H1 (cell line): ENCODE measurements around the gene ACP6.

Source experiments
- CEBPB ChIP-seq: IDR thresholded peaks from 2 replicates; pipeline ENCODE4 v1.6.1; 2012; ENCODE audit warnings: low read depth, low read length
- CHD2 ChIP-seq: IDR thresholded peaks from 2 replicates; pipeline ENCODE4 v1.6.1; 2012; ENCODE audit warnings: low read length, improper control_type of control experiment
- EP300 ChIP-seq, 2 experiments: IDR thresholded peaks; 1 replicate in 1 of 2; 2 replicates in 1 of 2; pipeline ENCODE4 v1.6.1; 2011 to 2012; ENCODE audit warnings: low read depth in 2 of 2, low read length in 2 of 2, mild to moderate bottlenecking in 2 of 2, borderline replicate concordance in 1 of 2, inconsistent platforms in 1 of 2, moderate library complexity in 1 of 2
- EZH2 ChIP-seq: fragments of 200-600 bp; sonication (generic); IDR thresholded peaks from 2 replicates; pipeline ENCODE4 v1.7.1; 2012; ENCODE audit warnings: low read depth, mild to moderate bottlenecking, moderate library complexity, low read length, inconsistent platforms; ENCODE audit not compliant: severe bottlenecking
- FOSL1 ChIP-seq: IDR thresholded peaks from 2 replicates; pipeline ENCODE4 v1.6.1; 2011; ENCODE audit warnings: mild to moderate bottlenecking, low read depth, low read length, moderate library complexity; ENCODE audit not compliant: insufficient read depth
- JUND ChIP-seq: IDR thresholded peaks from 2 replicates; pipeline ENCODE4 v1.6.1; 2011; ENCODE audit warnings: mild to moderate bottlenecking, improper control_type of control experiment, low read length
- MAFK ChIP-seq: IDR thresholded peaks from 2 replicates; pipeline ENCODE4 v1.6.1; 2012; ENCODE audit warnings: low read depth, mild to moderate bottlenecking, improper control_type of control experiment, low read length
- POLR2A ChIP-seq, 2 experiments: IDR thresholded peaks; 1 replicate in 1 of 2; 2 replicates in 1 of 2; pipeline ENCODE4 v1.6.1; 2011; ENCODE audit warnings: low read depth in 2 of 2, low read length in 2 of 2, mild to moderate bottlenecking in 2 of 2; ENCODE audit errors: control extremely low read depth in 1 of 2
- POLR2AphosphoS5 ChIP-seq: IDR thresholded peaks from 2 replicates; pipeline ENCODE4 v1.6.1; 2011; ENCODE audit warnings: low read depth, low read length
- RAD21 ChIP-seq, 2 experiments: IDR thresholded peaks in 1 of 2; conservative IDR thresholded peaks in 1 of 2; 2 replicates each; pipeline ENCODE4 v1.6.1; 2011; ENCODE audit warnings: low read depth in 2 of 2, low read length in 2 of 2, improper control_type of control experiment in 1 of 2, inconsistent platforms in 1 of 2, mild to moderate bottlenecking in 1 of 2, moderate library complexity in 1 of 2
- RFX5 ChIP-seq: IDR thresholded peaks from 2 replicates; pipeline ENCODE4 v1.6.1; 2011; ENCODE audit warnings: low read depth, low read length, improper control_type of control experiment, borderline replicate concordance
- TF ChIP-seq, protein P1 (sequence below): IDR thresholded peaks from 2 replicates; pipeline ENCODE4 v1.6.1; 2012; ENCODE audit warnings: inconsistent platforms
- TF ChIP-seq, protein P2 (sequence below), 3 experiments: IDR thresholded peaks; 1 replicate in 2 of 3; 2 replicates in 1 of 3; pipeline versions ENCODE4 v1.5.1 to v1.6.1; 2011; ENCODE audit warnings: low read length in 3 of 3, mild to moderate bottlenecking in 3 of 3, inconsistent platforms in 2 of 3, low read depth in 1 of 3, moderate library complexity in 1 of 3; ENCODE audit not compliant: insufficient read depth in 1 of 3; ENCODE audit errors: control extremely low read depth in 1 of 3
- TF ChIP-seq, protein P3 (sequence below): IDR thresholded peaks from 2 replicates; pipeline ENCODE4 v1.6.1; 2011; ENCODE audit warnings: low read length, improper control_type of control experiment

DNA sequence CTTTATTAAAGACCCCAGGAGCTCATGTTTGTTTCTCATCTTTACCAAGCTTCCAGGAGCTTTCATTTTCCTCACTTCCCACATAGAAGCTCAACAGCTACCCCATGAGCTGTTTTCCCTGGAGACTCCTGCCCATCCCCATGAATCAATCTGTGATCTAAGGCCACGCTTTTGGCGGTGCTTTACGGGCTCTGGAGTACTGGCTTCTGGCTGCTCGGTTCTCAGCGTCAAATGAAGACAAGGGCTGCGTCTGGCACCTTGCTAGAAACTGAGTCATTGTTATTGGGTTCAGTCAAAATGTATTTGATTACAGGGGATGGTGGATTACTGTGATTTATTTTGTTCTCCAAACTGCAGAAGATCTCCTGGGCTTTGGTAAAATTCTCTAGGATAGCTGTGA lies 39.9 kb downstream of the ACP6 start:
- TF ChIP-seq RFX5 (no peak), POLR2A (IDR thresholded peaks at IDR 0.05; ENCODE audit: control extremely low read depth in 1 of 2, low read depth in 2 of 2, low read length in 2 of 2) (no peak), CEBPB (no peak), EP300 (IDR thresholded peaks at IDR 0.05; ENCODE audit: borderline replicate concordance in 1 of 2, low read depth in 2 of 2, low read length in 2 of 2) (no peak), EZH2 (no peak), RAD21 (IDR thresholded peaks at IDR 0.05 in 1 of 2, conservative IDR thresholded peaks at IDR 0.05 in 1 of 2; ENCODE audit: low read depth in 2 of 2, low read length in 2 of 2) (no peak), MAFK (no peak), POLR2AphosphoS5 (no peak), CHD2 (no peak), FOSL1 (no peak), JUND (no peak)
- TF ChIP-seq, protein P1, sequence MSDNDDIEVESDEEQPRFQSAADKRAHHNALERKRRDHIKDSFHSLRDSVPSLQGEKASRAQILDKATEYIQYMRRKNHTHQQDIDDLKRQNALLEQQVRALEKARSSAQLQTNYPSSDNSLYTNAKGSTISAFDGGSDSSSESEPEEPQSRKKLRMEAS, result no peak
- TF ChIP-seq, protein P2, sequence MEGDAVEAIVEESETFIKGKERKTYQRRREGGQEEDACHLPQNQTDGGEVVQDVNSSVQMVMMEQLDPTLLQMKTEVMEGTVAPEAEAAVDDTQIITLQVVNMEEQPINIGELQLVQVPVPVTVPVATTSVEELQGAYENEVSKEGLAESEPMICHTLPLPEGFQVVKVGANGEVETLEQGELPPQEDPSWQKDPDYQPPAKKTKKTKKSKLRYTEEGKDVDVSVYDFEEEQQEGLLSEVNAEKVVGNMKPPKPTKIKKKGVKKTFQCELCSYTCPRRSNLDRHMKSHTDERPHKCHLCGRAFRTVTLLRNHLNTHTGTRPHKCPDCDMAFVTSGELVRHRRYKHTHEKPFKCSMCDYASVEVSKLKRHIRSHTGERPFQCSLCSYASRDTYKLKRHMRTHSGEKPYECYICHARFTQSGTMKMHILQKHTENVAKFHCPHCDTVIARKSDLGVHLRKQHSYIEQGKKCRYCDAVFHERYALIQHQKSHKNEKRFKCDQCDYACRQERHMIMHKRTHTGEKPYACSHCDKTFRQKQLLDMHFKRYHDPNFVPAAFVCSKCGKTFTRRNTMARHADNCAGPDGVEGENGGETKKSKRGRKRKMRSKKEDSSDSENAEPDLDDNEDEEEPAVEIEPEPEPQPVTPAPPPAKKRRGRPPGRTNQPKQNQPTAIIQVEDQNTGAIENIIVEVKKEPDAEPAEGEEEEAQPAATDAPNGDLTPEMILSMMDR (IDR thresholded peaks at IDR 0.05; ENCODE audit: control extremely low read depth in 1 of 3, insufficient read depth in 1 of 3, low read depth in 1 of 3, low read length in 3 of 3), result no peak
- TF ChIP-seq, protein P3, sequence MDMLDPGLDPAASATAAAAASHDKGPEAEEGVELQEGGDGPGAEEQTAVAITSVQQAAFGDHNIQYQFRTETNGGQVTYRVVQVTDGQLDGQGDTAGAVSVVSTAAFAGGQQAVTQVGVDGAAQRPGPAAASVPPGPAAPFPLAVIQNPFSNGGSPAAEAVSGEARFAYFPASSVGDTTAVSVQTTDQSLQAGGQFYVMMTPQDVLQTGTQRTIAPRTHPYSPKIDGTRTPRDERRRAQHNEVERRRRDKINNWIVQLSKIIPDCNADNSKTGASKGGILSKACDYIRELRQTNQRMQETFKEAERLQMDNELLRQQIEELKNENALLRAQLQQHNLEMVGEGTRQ, result no peak
